Activated naive CD8-positive, alpha-beta T cell treated with anti-CD3 and anti-CD28 coated beads, Interleukin-2, amount 50 U/mL, for 16 hours (primary cell): ENCODE results near the gene FEM1C.
"Not testable (repeated sequence)": the region's sequence is repeated elsewhere in the genome, so short reads cannot be mapped to it uniquely, and the experiment has no call there.

Experiments used
- DNase-seq: peaks from one replicate; pipeline ENCODE4 v3.0.0-alpha.2; 2020; ENCODE audit warnings: low read depth, low spot score

The FEM1C gene

DNA sequence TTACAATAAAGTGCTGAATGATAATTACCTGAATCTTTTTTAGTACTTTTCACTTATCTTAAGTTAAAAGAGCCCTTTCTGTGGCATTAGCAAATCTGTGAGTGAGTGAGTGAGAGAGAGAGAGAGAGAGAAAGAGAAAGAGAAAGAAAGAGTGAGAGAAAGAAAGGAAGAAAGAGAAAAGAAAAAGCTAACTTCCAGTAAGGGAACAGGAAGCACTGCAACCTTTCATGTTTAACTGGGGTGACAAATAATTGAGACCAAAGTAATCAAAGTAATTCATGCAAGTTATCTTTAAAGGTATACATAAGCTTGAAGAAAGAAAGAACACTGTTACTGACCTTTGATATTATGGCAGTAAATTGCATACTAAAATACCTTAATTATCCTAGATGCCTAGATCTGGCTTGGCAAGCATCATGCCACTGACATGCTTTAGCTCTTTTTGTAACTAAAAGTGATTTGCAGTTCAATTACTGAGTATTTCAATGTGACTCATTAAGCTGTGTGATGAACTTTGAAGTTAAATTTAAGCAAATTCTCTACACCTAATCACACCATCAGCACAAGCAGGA lies 21.7 kb downstream of the FEM1C start:
- no peak for DNase-seq

DNA sequence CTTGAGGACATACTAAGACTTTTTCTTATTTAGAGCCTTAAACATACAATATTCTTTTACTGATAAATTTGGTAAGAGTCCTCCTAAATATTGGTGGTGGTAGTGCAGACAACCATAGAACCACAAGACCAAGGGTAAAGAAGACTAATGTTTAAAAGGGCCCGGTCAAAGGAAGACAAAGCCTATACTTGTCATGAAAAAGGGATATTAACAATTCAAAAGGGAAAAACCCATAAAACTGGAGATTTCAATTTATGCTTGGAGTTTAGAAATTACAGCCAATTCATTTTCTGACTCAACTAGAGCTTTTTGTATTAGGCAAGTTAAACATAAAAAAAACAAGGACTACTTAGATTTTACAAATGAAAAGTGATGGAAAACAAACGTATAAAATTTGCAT lies 24.4 kb downstream of the FEM1C start:
- no peak for DNase-seq

DNA sequence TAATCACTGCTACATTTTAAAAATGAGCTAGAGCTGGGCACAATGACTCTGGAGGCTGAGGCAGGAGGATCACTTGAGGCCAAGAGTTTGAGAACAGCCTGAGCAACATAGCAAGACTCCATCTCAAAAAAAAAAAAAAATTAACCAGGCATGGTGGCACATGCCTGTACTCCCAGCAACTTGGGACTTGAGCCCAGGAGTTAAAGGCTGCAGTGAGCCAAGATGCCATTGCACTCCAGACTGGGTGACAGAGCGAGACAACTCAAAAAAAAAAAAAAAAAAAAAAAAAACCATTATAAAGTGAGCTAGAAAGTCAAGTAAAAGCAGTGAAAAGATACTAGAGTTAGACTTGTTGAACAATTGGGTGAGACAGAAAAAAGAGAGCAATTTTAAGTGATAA lies 28.2 kb downstream of the FEM1C start:
- no peak for DNase-seq

DNA sequence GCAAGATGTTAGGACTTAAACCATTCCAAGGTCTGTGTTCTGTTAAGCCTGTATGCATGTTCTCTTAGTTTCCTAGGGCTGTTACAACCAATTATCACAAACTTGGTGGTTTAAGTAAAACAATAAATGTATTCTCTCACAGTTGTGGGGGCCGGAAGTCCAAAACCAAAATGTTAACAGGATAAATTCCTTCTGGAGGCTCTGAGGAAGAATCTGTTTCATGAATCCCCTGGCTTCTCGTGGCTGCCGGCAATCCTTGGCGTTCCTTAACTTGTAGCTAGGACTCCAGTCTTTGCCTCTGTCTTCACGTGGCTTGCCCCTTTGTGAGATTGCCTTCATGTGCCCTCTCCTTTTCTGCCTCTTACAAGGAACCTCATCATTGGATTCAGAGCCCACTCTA lies 30.4 kb downstream of the FEM1C start:
- no peak for DNase-seq

DNA sequence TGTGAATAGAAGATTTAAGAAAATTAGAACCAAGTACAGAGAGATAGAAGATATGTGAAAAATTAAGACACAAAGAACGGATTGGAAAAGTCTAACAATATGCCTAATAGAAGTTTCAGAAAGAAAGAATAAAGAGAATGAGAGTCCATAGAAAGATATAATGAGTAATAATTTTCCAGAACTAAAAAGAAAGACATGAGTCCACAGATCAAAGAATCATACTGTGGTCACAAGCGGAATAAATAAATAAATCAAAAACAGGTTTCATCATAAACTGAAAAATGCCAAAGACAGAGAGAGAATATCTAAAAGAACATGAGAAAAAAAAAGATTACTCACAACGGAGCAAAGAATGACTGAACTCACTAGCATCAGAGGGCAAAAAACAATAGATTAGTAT lies 32.9 kb downstream of the FEM1C start:
- DNase-seq, result no peak

DNA sequence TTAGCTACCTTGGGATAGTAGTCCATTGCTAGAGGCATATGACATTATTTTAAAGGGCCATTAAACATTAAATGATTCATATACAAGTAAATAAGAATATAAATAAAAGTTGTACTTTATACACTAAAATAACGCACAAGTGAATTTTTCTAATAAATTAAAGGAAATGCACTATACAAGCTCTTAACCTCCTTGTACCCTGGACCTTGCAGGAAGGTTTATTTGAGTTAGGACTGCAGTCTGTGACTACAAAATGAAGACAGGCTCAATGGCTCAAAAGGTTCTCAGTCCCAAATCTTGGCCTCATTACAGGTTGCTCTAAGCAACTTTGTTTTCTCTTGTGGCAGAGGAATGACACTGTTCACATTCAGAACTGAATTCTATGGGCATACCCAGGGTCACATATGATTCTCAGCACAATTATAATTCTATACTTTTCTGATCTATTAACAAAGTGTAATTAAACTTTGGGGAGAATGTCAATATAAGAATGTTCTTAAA lies 34.4 kb downstream of the FEM1C start:
- no peak for DNase-seq

DNA sequence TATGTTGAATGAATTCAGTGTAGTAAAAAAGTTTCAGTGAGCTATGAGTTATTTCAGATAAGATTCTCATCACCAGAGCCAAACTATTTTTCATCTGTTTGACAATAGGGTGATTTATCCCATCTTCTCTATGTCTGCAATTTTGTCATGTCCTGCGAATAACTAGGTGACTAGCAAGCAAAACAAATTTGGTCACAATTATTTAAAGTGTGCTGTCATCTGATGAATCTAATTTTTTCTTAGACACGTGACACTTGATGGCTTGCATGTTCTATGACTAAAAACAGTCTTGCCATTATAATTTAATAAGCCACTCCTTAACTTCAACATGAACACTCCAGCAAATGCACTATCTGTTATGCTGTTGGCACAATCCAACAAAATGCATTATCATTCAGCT lies 35.0 kb downstream of the FEM1C start:
- DNase-seq, result no peak

DNA sequence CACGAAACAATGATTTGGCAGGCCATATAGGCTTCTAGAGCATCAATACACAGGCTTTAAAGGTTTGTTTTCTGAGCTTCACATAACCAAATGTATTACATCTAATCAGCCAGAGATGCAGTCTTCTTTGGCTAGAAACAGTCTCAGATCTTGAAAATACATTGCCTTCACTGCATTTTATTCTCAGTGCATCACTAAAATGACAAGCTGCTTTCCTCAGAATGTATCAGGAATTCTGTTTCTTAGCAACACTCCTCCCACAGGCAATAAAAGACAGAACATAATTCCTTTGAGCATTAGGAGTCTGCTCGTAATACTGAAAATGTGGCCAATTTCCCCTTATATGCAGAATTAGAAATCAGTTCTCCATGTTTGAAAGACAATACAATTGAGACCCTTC lies 36.9 kb downstream of the FEM1C start:
- no peak for DNase-seq

DNA sequence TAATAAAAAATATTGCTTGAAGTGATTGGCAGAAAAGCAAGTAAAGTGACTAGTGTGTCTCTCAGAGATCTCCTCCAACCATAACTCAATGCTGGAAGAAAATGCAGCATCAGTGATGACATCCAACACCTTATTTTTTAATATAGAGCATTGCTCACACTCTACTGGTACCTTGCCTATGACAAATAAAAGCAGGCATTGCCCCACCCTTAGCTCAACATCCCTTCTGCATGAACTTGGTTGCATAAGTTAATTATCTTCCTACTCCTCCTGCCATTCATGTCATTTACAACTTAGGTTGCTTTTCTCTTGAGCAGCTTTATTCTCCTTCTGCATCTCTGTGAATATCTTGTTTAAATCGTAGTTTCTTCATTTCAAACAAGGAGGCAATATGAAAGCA lies 41.2 kb downstream of the FEM1C start:
- DNase-seq, result no peak

DNA sequence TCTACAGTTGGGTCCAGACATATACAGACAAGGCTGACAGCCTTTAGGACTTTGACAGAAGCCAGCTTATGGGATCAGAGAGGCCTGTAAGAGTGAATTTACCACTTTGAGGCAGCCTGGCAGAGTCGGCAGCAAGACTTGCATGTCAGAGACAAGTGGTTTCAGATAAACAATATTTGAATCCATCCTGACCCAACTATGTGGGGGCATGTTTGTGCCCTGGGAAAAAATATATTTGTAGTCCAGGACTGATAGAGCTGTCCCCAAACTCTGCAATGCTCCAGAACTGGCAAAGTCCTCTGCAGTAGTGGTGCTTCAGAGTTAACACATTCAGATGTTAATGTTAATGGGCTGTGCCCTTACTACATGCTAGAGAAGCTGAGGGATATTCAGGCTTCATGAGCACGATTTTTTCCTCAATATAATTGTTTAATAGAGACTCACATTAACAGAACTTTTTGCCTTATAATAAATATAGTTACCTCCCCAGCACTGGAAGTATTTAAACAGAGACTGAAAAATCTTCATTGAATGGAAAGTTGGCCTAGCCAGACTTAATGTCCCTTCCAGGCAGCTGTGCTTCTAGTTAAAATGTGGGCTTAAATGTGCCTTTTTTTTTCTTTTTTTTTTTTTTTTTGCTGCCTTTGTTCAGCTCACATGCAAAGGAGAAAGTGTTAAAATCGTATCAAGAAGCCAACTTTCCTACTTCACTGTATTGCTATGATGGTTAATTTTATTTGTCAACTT lies 42.9 kb downstream of the FEM1C start:
- no peak for DNase-seq

DNA sequence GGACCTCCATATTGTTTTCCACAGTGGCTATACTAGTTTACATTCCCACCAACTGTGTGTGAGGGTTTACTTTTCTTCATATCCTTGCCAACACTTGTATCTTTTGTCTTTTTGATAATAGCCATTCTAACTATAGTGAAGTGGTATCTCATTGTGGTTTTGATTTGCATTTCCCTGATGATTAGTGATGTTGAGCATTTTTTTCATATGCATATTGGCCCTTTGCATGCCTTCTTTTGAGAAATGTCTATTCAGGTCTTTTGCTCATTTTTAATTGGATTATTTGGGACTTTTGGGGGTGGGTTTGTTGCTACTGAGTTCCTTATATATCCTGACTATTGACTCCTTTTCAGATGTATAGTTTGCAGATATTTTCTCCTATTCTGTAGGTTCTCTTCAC lies 44.4 kb downstream of the FEM1C start:
- DNase-seq, result no peak

DNA sequence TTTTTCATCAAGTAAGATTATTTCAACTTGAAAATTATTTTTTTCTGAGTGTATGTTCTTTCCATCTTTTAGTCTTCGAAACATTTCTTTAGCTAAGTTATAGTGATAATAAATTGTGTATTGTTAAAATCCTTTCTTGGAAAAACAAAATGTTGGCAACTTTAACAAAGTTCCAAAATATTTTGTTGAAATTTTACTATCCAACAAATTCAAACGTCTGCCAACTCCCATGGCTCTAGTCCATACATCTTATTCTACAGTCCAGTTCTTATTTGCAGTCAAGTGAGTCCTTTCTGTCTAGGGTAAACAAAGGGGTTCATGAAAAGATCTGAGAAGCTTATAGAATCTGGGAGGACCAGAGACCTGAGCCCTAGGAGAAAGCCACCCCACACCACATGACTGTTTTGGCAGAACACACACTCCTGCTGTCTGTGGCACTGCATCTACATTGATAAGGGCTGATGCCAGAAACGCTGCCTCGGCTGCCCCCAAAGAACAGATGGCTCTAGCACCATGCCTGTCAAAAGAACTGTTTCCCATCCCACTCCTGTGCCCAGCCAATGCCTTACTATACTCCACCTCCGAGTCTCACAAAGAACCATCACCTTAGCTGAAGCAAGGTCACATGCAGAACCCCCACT lies 47.5 kb downstream of the FEM1C start:
- DNase-seq, result no peak

DNA sequence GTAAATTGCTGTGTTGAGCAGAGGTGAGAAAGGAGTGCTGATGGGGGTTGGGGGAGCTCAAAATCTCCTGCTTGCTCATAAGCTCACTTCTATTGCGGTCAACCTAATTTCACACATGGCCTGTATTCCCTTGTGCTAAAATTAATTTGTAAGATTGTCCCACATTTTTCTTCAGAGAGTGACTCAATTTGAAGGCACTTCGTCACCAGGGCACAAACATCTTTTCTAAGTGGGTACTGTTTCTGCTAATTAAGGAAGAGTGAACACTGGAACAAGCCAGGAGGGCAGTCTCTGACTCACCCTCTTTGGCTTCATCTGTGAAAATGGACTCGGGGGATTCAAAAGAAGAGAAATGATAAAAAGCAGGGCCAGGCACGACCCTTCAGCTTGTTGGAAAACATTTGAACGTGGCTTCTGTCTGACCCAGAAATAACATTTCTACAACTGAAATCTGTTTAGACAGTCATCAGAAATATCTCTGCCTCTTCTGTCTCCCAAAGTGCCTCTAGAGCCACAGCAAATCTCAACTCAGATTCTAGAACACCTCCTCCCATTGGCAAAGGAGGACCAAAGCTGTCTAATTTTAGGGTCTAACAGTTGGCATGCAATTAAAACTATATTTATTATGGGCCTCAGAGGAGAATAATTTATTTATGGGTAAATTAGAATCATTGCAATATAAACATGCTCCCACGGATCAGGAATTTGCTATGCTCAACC lies 49.8 kb downstream of the FEM1C start:
- no peak for DNase-seq

DNA sequence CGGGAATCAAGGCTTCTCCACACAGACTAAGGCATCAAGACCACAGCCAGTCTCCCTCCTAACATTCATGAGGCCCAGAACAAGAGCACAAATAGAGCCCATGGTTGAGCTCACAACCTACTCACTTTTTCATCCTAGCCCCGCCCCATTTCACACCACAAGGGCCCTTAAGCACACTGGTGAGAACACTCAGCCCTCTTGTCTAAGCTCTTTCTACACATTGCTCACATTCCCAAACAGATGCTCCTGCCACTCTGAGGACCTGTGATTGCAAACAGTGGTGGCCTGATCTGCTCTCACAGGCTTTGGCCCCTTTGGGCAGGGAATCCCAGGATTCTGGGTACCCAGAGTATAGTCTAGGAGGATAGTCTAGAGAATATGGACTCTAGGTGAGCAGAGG lies 54.0 kb downstream of the FEM1C start:
- no peak for DNase-seq

DNA sequence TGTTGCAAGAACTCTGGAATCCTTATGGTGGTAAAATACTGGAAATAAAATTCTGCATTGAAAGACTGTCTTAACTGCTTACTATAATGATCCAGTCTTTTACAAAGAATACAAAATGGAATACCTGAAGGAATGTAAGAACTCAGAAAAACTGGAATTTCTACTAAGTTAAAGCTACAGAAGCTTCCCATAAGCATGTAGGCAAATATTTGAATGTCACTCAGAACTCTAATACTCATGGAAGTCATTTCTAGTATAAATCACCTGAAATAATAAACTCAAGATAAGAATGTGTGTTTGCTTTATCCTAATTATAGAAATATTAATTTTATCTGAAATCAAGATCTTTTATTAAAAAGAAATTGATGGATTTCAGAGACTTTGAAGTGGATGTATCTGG lies 54.8 kb downstream of the FEM1C start:
- DNase-seq, result no peak

DNA sequence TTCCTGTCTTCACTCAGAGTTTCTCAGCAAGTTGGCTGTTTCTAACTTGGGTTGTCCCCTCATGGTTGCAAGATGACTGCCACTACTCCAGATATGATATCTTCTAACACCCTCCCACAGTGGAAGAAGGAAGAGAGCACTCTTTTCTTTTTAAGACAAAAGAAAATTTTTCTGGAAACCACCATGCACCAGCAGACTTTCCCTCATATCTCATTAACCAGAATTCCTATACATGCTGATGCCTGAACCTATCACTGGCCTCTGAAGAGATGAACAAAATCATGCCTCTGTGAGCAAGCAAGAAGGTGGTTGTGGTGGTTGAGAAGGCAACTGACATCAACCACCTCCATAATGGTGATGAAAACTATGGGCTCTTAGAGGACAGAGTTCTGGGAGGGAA lies 56.8 kb downstream of the FEM1C start:
- no peak for DNase-seq

DNA sequence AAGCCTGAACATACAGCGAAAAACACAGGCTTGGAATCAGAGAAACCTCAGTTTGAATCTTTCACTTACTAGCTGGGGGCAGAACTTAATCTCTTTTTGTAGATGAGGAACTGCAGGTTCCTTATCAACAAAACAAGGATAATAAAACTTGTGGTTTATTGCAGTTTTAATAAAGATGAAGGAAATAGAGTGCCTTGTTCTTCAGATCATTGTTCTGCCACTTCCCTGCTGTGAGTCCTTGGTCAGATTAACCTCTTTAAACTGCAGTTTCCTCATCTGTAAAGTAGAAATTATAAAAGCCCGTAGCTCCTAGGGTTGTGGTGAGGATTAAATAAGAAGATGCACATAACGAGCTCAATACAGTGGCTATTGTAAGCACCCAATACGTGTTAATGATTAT lies 57.4 kb downstream of the FEM1C start:
- no peak for DNase-seq

DNA sequence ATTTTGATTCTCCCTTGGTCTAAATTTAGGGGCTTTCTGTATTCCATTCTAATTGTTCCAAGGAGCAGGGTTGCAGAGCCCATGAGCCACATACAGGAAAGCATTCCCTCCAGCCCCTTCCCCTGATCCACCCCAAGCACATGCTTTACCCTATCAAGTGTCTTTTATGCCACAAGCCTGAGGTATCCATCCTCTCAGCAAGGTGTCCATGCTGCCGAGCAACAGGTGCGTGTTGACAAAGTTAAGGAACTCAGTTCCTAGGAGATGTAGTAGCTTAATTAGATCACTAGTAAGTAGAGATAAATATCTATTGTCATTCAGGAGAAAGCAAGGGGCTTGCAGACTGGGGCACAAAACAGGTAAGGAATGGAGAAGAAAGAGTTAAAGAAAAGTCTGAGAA lies 57.8 kb downstream of the FEM1C start:
- no peak for DNase-seq

DNA sequence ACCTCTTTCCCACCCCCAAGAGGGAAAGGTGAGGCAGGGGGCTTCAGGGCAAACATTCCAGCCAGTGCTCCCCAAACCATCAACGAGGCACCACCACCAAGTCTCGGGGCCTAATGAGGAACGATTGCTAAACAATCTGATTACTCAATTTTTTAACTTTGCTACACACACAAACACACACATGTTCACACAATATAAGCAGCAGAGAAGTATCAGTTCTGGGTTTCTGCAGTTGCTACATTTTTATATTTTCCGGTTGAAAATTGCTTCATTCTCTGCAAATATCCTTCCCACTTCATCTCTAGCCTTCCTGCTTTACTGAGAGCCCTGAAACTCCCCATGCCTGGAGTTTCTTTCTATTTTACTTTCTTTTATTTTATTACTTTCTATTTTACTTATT lies 60.2 kb downstream of the FEM1C start:
- no peak for DNase-seq

DNA sequence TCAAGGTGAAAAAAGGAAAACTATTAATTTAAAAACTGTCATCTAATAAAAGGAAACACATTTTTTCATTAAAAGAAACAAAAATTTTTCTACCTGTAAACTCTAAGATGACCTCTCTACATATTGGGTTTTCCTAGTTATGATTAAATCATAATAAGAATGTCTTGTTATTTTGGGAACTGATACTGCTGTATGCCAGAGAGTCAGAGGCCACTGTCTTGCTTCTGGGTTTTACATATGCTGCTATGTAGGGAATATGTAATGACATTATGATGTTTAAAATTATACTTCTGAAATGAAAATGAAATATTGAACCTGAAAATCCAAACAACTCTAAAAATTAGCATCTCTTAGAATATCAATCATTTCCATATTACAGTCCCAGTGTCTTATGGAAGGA lies 63.7 kb downstream of the FEM1C start:
- DNase-seq, result no peak

DNA sequence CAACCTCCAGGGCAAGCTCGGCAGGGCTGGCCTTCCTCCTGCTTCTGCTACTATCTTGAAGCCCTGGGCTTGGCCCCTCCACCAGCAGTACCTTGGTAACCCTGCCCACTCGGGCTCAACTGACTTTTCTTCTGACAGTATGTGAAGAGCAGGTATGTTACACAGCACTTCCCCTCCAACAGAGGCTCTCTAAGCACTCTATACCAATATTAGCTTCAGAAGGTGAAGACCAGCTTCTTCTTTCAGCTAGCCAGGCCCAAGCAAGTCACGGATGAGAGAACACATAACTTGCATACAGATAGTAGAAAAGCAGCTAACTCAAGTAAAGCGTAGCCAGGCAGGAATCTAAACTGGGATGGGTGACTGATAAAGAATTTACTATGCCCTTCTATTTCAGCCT lies 64.3 kb downstream of the FEM1C start:
- DNase-seq, result no peak

DNA sequence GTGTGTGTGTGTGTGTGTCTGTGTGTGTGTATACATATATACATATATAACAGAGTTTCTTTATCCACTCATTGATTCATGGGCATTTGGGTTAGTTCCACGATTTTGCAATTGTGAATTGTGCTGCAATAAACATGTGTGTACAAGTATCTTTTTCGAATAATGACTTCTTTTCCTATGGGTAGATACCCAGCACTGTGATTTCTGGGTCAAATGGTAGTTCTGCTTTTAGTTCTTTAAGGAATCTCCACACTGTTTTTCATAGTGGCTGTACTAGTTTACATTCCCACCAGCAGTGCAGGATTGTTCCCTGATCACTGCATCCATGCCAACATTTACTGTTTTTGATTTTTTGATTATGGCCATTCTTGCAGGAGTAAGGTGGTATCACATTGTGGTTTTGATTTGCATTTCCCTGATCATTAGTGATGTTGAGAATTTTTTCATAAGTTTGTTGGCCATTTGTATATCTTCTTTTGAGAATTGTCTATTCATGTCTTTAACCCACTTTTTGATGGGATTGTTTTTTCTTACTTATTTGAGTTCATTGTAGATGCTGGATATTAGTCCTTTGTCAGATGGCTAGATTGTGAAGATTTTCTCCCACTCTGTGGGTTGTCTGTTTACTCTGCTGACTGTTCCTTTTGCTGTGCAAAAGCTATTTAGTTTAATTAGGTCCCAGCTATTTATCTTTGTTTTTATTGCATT lies 65.3 kb downstream of the FEM1C start:
- not testable (repeated sequence) for DNase-seq
